ENCODE results near the gene CRHR2.
"Not testable (repeated sequence)": the region's sequence is repeated elsewhere in the genome, so short reads cannot be mapped to it uniquely, and the experiment has no call there.

The CRHR2 gene

GRCh38 chr7:30656006-30656957 is 26.0 kb downstream of the CRHR2 start:
- DNase-seq (ENCODE audit: low read depth in 1 of 2, low spot score in 1 of 2): no peak

- DNase-seq (ENCODE audit: low read depth in 1 of 2, low spot score in 1 of 2): no peak
Observed at GRCh38 chr7:30655096-30655970, 26.9 kb downstream of the CRHR2 start.

GRCh38 chr7:30654296-30655090 is 27.8 kb downstream of the CRHR2 start:
- no peak for DNase-seq (ENCODE audit: low read depth in 1 of 2, low spot score in 1 of 2)

GRCh38 chr7:30652698-30653641 is 29.3 kb downstream of the CRHR2 start:
- no peak for DNase-seq (ENCODE audit: low read depth in 1 of 2, low spot score in 1 of 2)

- no peak for DNase-seq (ENCODE audit: low read depth in 1 of 2, low spot score in 1 of 2)
Observed at GRCh38 chr7:30652132-30652531, 30.1 kb downstream of the CRHR2 start.

- DNase-seq (ENCODE audit: low read depth in 1 of 2, low spot score in 1 of 2): no peak
Observed at GRCh38 chr7:30650421-30650808, 31.8 kb downstream of the CRHR2 start.

- no peak for DNase-seq (ENCODE audit: low read depth in 1 of 2, low spot score in 1 of 2)
Observed at GRCh38 chr7:30649717-30650420, 32.4 kb downstream of the CRHR2 start.

- DNase-seq (ENCODE audit: low read depth in 1 of 2, low spot score in 1 of 2): no peak
Observed at GRCh38 chr7:30648744-30649540, 33.3 kb downstream of the CRHR2 start.

- DNase-seq (ENCODE audit: low read depth in 1 of 2, low spot score in 1 of 2): no peak
Observed at GRCh38 chr7:30647589-30648364, 34.5 kb downstream of the CRHR2 start.

GRCh38 chr7:30646154-30646553 is 36.1 kb downstream of the CRHR2 start:
- no peak for DNase-seq (ENCODE audit: low read depth in 1 of 2, low spot score in 1 of 2)

GRCh38 chr7:30645661-30646060 is 36.6 kb downstream of the CRHR2 start:
- no peak for DNase-seq (ENCODE audit: low read depth in 1 of 2, low spot score in 1 of 2)

GRCh38 chr7:30644286-30644955 is 37.8 kb downstream of the CRHR2 start:
- no peak for DNase-seq (ENCODE audit: low read depth in 1 of 2, low spot score in 1 of 2)

GRCh38 chr7:30642789-30643188 is 39.5 kb downstream of the CRHR2 start:
- DNase-seq (ENCODE audit: low read depth in 1 of 2, low spot score in 1 of 2): no peak

- not testable (repeated sequence) for DNase-seq (ENCODE audit: low read depth in 1 of 2, low spot score in 1 of 2)
Observed at GRCh38 chr7:30642322-30642721, 39.9 kb downstream of the CRHR2 start.

GRCh38 chr7:30635798-30636197 is 46.5 kb downstream of the CRHR2 start:
- no peak for DNase-seq (ENCODE audit: low read depth in 1 of 2, low spot score in 1 of 2)

GRCh38 chr7:30634634-30635201 is 47.5 kb downstream of the CRHR2 start:
- DNase-seq (ENCODE audit: low read depth in 1 of 2, low spot score in 1 of 2): no peak

GRCh38 chr7:30634193-30634626 is 48.0 kb downstream of the CRHR2 start:
- no peak for DNase-seq (ENCODE audit: low read depth in 1 of 2, low spot score in 1 of 2)
